K562 (cell line): ENCODE data around the gene DOCK3. TPM values are rescaled to one million over a fixed set of nuclear protein-coding genes. Genes with fewer than 3 reads are reported as not detected.
A peak's percentile ranks its signal among the peaks of the same experiment; 100 is the strongest.

Source experiments
- ATAC-seq: fragments of 200-7000 bp; cut with Tn5 transposase; 3 replicates; pipeline ENCODE4 v1.9.1; 2020; ENCODE audit warnings: moderate library complexity
- BruUV-seq: library from RNA; stranded (reverse); fragments of 400-500 nt; replicated peaks from 2 replicates; lab custom pipeline; 2021; lab: Mats Ljungman, UMichigan
- CTCF ChIA-PET: fragments of 300-600 bp; formaldehyde crosslinking; extraction: SDS; loops from one replicate; lab custom pipeline; 2021; ENCODE audit warnings: low intra/inter-chr PET ratio; lab: Yijun Ruan, JAX
- POLR2A ChIA-PET: fragments of 300-600, 350-650 bp; sonication (Branson Sonifier 250); formaldehyde crosslinking; extraction: SDS; loops from one replicate; lab custom pipeline; 2021; ENCODE audit warnings: antibody characterized with exemption, inconsistent platforms; lab: Yijun Ruan, JAX
- DNase-seq, 4 experiments: peaks; one replicate each; pipeline versions ENCODE4 v3.0.0 to v3.0.0-alpha.2; 2011 to 2018; ENCODE audit warnings: low spot score in 3 of 4, mixed read lengths in 3 of 4; ENCODE audit errors: extremely low read depth in 1 of 4
- FAIRE-seq: peaks from 2 replicates; lab custom pipeline; 2011; peaks lifted over from hg19 to GRCh38; lab: Jason Lieb, UNC
- H2AFZ ChIP-seq: 2 replicates; pipeline ENCODE4 v1.6.0; 2011; ENCODE audit warnings: low read depth, low read length, control low read depth, inconsistent platforms
- H3K27ac ChIP-seq: fragments of 200-600 bp; 3 replicates; pipeline ENCODE4 v1.8.0; 2011; ENCODE audit warnings: low read depth, mild to moderate bottlenecking, control low read depth, inconsistent platforms, low read length, moderate library complexity, mixed read lengths; ENCODE audit errors: extremely low read depth
- H3K27me3 ChIP-seq, 2 experiments: fragments of 300-600 bp in 1 of 2; 2 replicates in 1 of 2; 3 replicates in 1 of 2; pipeline versions ENCODE4 v1.6.0 to v1.8.0; 2011; ENCODE audit warnings: inconsistent platforms in 2 of 2, low read length in 2 of 2, mild to moderate bottlenecking in 1 of 2, mixed read lengths in 1 of 2, moderate library complexity in 1 of 2; ENCODE audit not compliant: control insufficient read depth in 2 of 2, insufficient read depth in 2 of 2
- H3K36me3 ChIP-seq: fragments of 300-600 bp; 3 replicates; pipeline ENCODE4 v1.8.0; 2011; ENCODE audit warnings: mild to moderate bottlenecking, low read length, inconsistent platforms; ENCODE audit not compliant: control insufficient read depth, insufficient read depth
- H3K4me1 ChIP-seq, 2 experiments: fragments of 200-600 bp in 1 of 2; replicated peaks in 1 of 2; 2 replicates in 1 of 2; 3 replicates in 1 of 2; pipeline versions ENCODE4 v1.5.1 to v1.8.0; 2011; ENCODE audit warnings: inconsistent platforms in 2 of 2, low read length in 2 of 2, mild to moderate bottlenecking in 1 of 2, mixed read lengths in 1 of 2, moderate library complexity in 1 of 2; ENCODE audit not compliant: control insufficient read depth in 2 of 2, insufficient read depth in 2 of 2
- H3K4me2 ChIP-seq: 2 replicates; pipeline ENCODE4 v1.6.1; 2011; ENCODE audit warnings: low read length, control low read depth, inconsistent platforms, mixed read lengths; ENCODE audit not compliant: insufficient read depth
- H3K4me3 ChIP-seq: fragments of 200-600 bp; sonication (generic), shearing (Covaris generic); 2 replicates; pipeline ENCODE4 v1.5.1; 2016; ENCODE audit warnings: control low read depth, inconsistent platforms
- H3K79me2 ChIP-seq: fragments of 200-600 bp; 3 replicates; pipeline ENCODE4 v1.8.0; 2011; ENCODE audit warnings: low read length, inconsistent platforms; ENCODE audit not compliant: control insufficient read depth, insufficient read depth
- H3K9ac ChIP-seq, 2 experiments: 2 replicates each; pipeline versions ENCODE4 v1.6.0 to v1.6.1; 2011; ENCODE audit warnings: low read depth in 2 of 2, low read length in 2 of 2, control low read depth in 1 of 2, inconsistent platforms in 1 of 2, mild to moderate bottlenecking in 1 of 2, mixed read lengths in 1 of 2; ENCODE audit not compliant: insufficient read depth in 1 of 2
- H3K9me1 ChIP-seq: one replicate; pipeline ENCODE4 v1.6.0; 2011; ENCODE audit warnings: inconsistent platforms, mild to moderate bottlenecking, low read length, moderate library complexity; ENCODE audit not compliant: control insufficient read depth, insufficient read depth
- H3K9me3 ChIP-seq: replicated peaks from 2 replicates; pipeline ENCODE4 v1.5.1; 2011; ENCODE audit warnings: low read depth, low read length, inconsistent platforms; ENCODE audit not compliant: control insufficient read depth, insufficient read depth
- H4K20me1 ChIP-seq: replicated peaks from 2 replicates; pipeline ENCODE4 v1.6.1; 2011; ENCODE audit warnings: low read length, inconsistent platforms, mixed read lengths; ENCODE audit not compliant: control insufficient read depth, insufficient read depth
- CTBP1 ChIP-seq: fragments of 450-650 bp; IDR thresholded peaks from 2 replicates; pipeline ENCODE4 v1.6.1; 2016; ENCODE audit warnings: borderline replicate concordance
- PCBP2 ChIP-seq: fragments of 200-400 bp; formaldehyde crosslinking; IDR thresholded peaks from 2 replicates; pipeline ENCODE4 v1.6.1; 2018; ENCODE audit warnings: low read length, low read depth, mild to moderate bottlenecking, moderate library complexity; ENCODE audit not compliant: poor library complexity, severe bottlenecking
- RFX1 ChIP-seq: fragments of 450-650 bp; IDR thresholded peaks from 2 replicates; pipeline ENCODE4 v1.6.1; 2016; ENCODE audit warnings: mild to moderate bottlenecking, moderate library complexity
- TFE3 ChIP-seq: fragments of 450-650 bp; formaldehyde crosslinking; IDR thresholded peaks from 2 replicates; pipeline ENCODE4 v1.4.0; 2020; ENCODE audit warnings: mild to moderate bottlenecking, mixed read lengths
- WGBS: fragments of 100-300 bp; shearing (Covaris generic); methylation state at CpG from one replicate; pipeline ENCODE4 v1.1.6; 2016; ENCODE audit warnings: low coverage, mixed read lengths; ENCODE audit not compliant: insufficient coverage; ENCODE audit errors: missing lambda C conversion rate; 5-methylcytosine and 5-hydroxymethylcytosine counted together
- in situ Hi-C: fragments of 300-500 bp; cut with MboI; formaldehyde crosslinking; loops from 4 replicates; pipeline ENCODE4 v1.15.0; 2018; ENCODE audit warnings: inconsistent platforms, mixed read lengths
- intact Hi-C: fragments of 100-400 bp; cut with micrococcal nuclease; formaldehyde crosslinking; loops from 2 replicates; pipeline ENCODE4 v1.14.2; 2022
- polyA plus RNA-seq, 8 experiments: library from polyadenylated mRNA; depleted of rRNA in 4 of 8; stranded (reverse) in 5 of 8; unstranded in 3 of 8; fragments of >200 nt; fragmentation: Nextera tagmentation in 2 of 8; fragmentation: Illumina TruSeq in 1 of 8; extraction: Ambion mirVana in 2 of 8; extraction: Trizol in 1 of 8; gene quantifications; 2 replicates each; pipeline versions ENCODE4 v1.2.1 to v1.2.3, GENCODE V29; 2011 to 2014; ENCODE audit warnings: inconsistent platforms in 1 of 8, missing spikeins in 1 of 8
- total RNA-seq, 7 experiments: library from RNA; depleted of rRNA in 6 of 7; stranded (reverse); fragments of >200 nt in 6 of 7; fragmentation: Illumina TruSeq in 2 of 7; extraction: Trizol in 2 of 7; gene quantifications; 2 replicates each; pipeline versions ENCODE4 v1.2.1 to v1.2.3, GENCODE V29; 2011 to 2021; ENCODE audit warnings: low replicate concordance in 1 of 7

The DOCK3 gene
- total and polyA plus RNA-seq, 9 of the 15 experiments (the other 6 are each of a cell fraction or from before 2014, with no cell fraction given), result under 0.01 to 0.03 (median 0.01) TPM; not detected in 4

DNA sequence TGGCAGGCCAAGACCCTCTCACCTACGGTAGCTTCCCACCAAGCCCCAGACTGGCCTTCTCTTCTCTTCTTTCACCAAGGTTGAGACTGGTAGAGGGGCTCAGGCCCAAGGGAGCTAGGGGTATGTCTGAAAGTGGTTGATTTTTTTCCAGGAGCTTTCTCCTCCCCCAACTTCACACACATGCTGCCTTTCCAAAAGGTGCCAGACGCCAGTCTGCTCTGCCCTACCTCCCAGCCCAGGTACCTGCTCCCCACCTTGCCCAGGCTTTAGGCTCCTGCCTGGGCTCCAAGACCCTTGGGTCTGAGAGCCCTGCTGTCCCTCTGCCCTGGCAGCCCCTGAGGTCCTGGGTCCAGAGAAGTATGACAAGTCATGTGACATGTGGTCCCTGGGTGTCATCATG lies 29.3 kb upstream of the DOCK3 start:
- intact Hi-C loops, result no loop called here
- Histone ChIP-seq H2AFZ (no peak overlapping the region), H3K4me3 (no peak overlapping the region), H3K27ac (no peak overlapping the region), H3K79me2 (no peaks in the 10 kb centered on the region), H3K27me3 (no peaks in the 10 kb centered on the region), H3K9me3 (no peaks in the 10 kb centered on the region), H3K9me1 (no peaks in the 10 kb centered on the region), H3K36me3 (peaks cover 66% of the 10 kb centered on the region; the same call in 2 of the 3 replicates), H3K9ac (no peak overlapping the region), H3K4me2 (no peak overlapping the region)
- WGBS, result 80% methylated on average over 1 of the region's 2 CpGs
- ATAC-seq, result no peak
- FAIRE-seq, result no peak
- in situ Hi-C loops, result loop anchor here (25.0 kb wide), 1 partner anchor 1042 kb away; no protein-coding TSS in a partner anchor
- ChIA-PET POLR2A (no interaction called here), CTCF (no interaction called here)
- no TSS peak for BruUV-seq
- no peak for TF ChIP-seq CTBP1
- peak; percentile 19; the same call in 1 of the 2 replicates for TF ChIP-seq TFE3 (CRISPR knock-in tag)
- TF ChIP-seq, all 486 proteins: peak for 1
- H4K20me1 ChIP-seq, result no peaks in the 10 kb centered on the region
- peaks cover 0 to 4% of the 10 kb centered on the region in 2 experiments; a peak in 2 of 5 replicates for H3K4me1 ChIP-seq
- no peak for DNase-seq

DNA sequence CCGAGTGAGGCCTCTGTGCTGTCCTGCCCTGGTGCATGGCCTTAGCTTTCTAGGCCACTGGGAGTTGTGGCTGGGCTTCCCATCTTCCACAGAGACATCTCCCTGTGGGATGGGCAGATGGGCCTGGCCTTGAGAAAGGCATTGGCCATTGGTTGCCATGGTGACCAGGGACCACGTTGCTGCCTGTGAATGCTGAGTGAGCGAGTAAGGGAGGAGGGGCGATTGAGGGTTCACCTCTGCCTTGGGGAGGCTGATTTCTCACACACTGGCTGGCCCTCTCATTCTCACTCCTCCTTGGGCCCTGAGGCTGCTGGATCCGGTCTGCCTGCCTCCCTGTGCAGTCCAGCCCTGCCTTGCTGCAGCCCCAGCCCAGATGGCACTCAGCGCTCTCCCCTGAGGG lies 26.4 kb upstream of the DOCK3 start:
- in situ Hi-C loops, result loop anchor here (25.0 kb wide), 1 partner anchor 1039 kb away; no protein-coding TSS in a partner anchor
- ChIA-PET CTCF (no interaction called here), POLR2A (no interaction called here)
- intact Hi-C loops, result no loop called here
- H3K9me3 ChIP-seq, result no peaks in the 10 kb centered on the region
- no peak overlapping the region for H3K27ac ChIP-seq
- no peak overlapping the region for H2AFZ ChIP-seq
- WGBS, result 37% methylated on average over 4 of the region's 6 CpGs
- peaks cover 41% of the 10 kb centered on the region; the same call in 1 of the 3 replicates for H3K36me3 ChIP-seq
- H3K9me1 ChIP-seq, result no peaks in the 10 kb centered on the region
- FAIRE-seq, result no peak
- BruUV-seq, result no TSS peak
- no peak overlapping the region for H3K4me2 ChIP-seq
- TF ChIP-seq RFX1 (peak; percentile 90), PCBP2 (no peak)
- H4K20me1 ChIP-seq, result 0 out of 2 replicates have a peak, but pooled peaks cover 6% of the 10 kb centered on the region
- no peak overlapping the region for H3K4me3 ChIP-seq
- H3K9ac ChIP-seq, result peak overlapping the region in 1 of 2 experiments; percentile 52; a peak in 1 of 4 replicates
- H3K27me3 ChIP-seq, result no peaks in the 10 kb centered on the region
- peak; percentile 32; the same call in 2 of the 3 replicates for ATAC-seq
- H3K4me1 ChIP-seq, result peaks cover 0 to 4% of the 10 kb centered on the region in 2 experiments; a peak in 2 of 5 replicates
- H3K79me2 ChIP-seq, result no peaks in the 10 kb centered on the region
- DNase-seq, result peak in 3 of 4 experiments; percentile 18 to 23 (median 23)
